ENCODE results near the gene ADH5.

Gene ADH5

GRCh38 chr4:99120501-99120900 is 31.9 kb upstream of the ADH5 start:
- TF ChIP-seq, protein P1, sequence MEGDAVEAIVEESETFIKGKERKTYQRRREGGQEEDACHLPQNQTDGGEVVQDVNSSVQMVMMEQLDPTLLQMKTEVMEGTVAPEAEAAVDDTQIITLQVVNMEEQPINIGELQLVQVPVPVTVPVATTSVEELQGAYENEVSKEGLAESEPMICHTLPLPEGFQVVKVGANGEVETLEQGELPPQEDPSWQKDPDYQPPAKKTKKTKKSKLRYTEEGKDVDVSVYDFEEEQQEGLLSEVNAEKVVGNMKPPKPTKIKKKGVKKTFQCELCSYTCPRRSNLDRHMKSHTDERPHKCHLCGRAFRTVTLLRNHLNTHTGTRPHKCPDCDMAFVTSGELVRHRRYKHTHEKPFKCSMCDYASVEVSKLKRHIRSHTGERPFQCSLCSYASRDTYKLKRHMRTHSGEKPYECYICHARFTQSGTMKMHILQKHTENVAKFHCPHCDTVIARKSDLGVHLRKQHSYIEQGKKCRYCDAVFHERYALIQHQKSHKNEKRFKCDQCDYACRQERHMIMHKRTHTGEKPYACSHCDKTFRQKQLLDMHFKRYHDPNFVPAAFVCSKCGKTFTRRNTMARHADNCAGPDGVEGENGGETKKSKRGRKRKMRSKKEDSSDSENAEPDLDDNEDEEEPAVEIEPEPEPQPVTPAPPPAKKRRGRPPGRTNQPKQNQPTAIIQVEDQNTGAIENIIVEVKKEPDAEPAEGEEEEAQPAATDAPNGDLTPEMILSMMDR (IDR thresholded peaks at IDR 0.05), result no peak

- TF ChIP-seq, protein P1 (IDR thresholded peaks at IDR 0.05), result peak; percentile 29; the same call in 1 of the 2 replicates
Observed at GRCh38 chr4:99117876-99118693, 29.5 kb upstream of the ADH5 start.

DNA sequence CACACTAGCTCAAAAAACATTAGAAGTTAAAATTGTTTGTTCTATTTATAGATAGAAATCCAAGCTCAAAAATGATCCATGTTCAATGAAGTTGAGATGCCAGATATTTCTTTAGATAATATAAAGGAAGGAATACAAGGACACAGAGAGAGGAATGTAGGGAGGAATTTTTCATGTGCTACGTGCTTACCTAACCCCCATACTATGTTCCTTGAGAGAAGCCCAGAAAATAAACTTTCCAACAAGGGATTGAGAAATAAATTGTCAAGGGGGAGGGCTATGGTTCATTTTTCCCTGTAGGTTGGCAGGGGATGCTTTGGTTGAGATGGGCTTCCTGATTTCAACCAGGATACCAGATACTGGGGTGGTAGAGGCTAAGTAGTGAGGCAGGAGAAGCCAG is 15.6 kb upstream of the ADH5 start:
- TF ChIP-seq, protein P1 (IDR thresholded peaks at IDR 0.05), result no peak

DNA sequence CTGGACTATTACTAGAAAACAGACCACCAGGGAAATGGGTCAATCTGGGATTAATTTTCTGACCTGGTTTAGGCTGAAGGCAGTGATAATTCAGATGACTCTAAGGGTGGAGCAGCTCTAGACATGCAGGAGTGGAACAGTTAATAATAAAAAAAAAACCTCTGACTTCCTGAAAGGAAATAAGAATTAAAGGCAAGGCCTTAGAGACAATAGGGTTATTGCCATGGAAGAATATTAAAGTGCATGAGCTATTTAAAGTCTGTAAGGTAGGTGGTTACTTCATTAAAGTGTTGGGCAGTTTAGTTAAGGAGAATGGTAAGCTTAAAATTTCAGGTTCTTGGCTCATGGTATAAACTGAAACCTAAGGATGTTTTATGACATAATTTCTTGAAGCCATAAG is 14.6 kb upstream of the ADH5 start:
- TF ChIP-seq, protein P1 (IDR thresholded peaks at IDR 0.05), result no peak

GRCh38 chr4:99102634-99103033 is 14.0 kb upstream of the ADH5 start:
- TF ChIP-seq, protein P1 (IDR thresholded peaks at IDR 0.05), result no peak

- TF ChIP-seq, protein P1 (IDR thresholded peaks at IDR 0.05), result no peak
Observed at GRCh38 chr4:99100876-99101275, 12.3 kb upstream of the ADH5 start.

GRCh38 chr4:99099311-99099710 is 10.7 kb upstream of the ADH5 start:
- TF ChIP-seq, protein P1 (IDR thresholded peaks at IDR 0.05), result no peak

Data from LNCAP (cell line).